Fibroblast of pulmonary artery (primary cell): ENCODE measurements around the gene TNFRSF21.

Source experiments
- DNase-seq: peaks from one replicate; pipeline ENCODE4 v3.0.0-alpha.2; 2010; ENCODE audit warnings: low read depth
- H3K4me3 ChIP-seq: replicated peaks from 2 replicates; pipeline ENCODE4 v1.5.1; 2011; ENCODE audit warnings: low read depth, mild to moderate bottlenecking, control low read depth, low read length, moderate library complexity
- CTCF ChIP-seq: IDR thresholded peaks from 2 replicates; pipeline ENCODE4 v1.5.1; 2011; ENCODE audit warnings: mild to moderate bottlenecking, control low read depth, low read length, inconsistent platforms; ENCODE audit errors: missing control alignments

The TNFRSF21 gene

GRCh38 chr6:47256981-47257730, 52.5 kb downstream of the TNFRSF21 start:
- DNase-seq, result no peak
- no peak for TF ChIP-seq CTCF
- H3K4me3 ChIP-seq, result no peak overlapping the region

DNA sequence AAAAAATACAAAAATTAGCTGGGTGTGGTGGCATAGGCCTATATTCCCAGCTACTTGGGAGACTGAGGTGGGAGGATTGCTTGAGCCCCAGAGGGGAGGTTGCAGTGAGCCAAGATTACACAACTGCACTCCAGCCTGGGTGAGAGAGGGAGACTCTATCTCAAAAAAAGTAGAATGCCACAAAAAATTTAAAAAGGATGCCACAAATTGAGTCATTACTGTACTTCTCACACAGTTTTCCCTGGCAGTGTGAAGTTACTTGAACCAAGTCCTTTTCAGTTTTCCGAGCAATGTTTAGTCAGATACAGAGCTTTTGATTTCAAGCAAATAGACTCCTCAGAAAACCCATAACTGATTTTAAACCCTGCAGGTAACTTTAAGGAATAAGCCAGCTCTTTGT, 53.3 kb downstream of the TNFRSF21 start:
- TF ChIP-seq CTCF, result no peak
- H3K4me3 ChIP-seq, result no peak overlapping the region
- peak; percentile 43 for DNase-seq

GRCh38 chr6:47254906-47255305, 54.8 kb downstream of the TNFRSF21 start:
- no peak for DNase-seq
- no peak for TF ChIP-seq CTCF
- H3K4me3 ChIP-seq, result no peak overlapping the region

GRCh38 chr6:47254051-47254450, 55.7 kb downstream of the TNFRSF21 start:
- H3K4me3 ChIP-seq, result no peak overlapping the region
- no peak for TF ChIP-seq CTCF
- no peak for DNase-seq

DNA sequence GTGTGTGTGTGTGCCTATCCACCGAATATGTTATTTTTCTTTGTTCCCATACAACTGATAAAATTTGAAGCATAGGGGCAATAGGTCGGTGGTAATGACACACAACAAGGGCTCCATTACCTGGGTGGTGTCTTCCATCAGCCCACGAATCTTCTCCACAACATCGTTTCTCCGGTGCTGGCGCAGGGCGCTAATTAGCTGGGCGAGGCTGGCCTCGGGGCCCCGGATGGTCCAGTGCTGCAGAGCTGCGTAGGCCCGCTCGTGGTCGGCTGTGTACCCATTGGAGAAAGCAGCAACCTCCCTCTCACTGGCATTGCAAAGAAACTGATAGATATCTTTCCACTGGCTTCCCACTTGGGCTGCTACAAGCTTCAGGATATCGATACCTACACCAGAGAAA, 56.6 kb downstream of the TNFRSF21 start:
- no peak for DNase-seq
- no peak for TF ChIP-seq CTCF
- no peak overlapping the region for H3K4me3 ChIP-seq

DNA sequence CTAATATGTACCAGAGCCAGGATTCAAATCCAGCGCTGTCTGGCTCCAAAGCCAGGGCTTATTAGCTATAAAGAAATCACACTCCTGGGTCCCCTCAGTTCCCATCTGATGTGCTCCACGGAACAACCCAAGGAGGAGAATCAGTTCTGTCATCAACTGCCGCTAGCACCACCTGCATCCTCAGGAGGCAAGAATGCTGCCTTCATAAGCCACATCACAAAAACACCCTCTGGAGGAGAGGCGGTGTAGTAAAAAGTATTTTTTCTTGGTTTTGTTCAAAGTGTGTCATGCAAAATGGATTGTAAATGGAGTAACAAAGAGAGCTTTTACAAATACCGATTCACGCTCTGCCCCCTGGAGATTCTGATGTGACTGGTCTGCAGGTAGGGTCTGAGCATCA, 57.1 kb downstream of the TNFRSF21 start:
- no peak for TF ChIP-seq CTCF
- H3K4me3 ChIP-seq, result no peak overlapping the region
- no peak for DNase-seq

DNA sequence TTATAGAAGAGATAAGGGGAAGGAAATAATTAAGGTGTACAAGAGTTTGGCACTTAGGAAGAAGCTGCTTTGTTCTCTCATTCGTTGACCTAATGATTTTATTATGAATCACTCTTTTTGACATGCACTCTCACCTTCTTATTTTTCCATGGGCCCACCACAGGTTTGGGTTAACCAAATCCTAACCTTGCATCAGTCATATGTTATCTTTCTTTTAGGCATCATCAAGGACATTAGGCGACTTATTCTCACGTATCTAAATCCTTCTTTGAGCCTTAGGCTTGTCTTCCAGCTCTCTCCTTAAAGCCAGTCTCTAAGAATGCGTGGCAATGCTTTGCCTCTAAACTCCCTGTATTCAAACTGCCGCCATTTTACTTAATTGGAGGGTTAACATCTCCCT, 58.3 kb downstream of the TNFRSF21 start:
- no peak for DNase-seq
- no peak for TF ChIP-seq CTCF

More for the DNA sequence above, 58.3 kb downstream of the TNFRSF21 start:
- H3K4me3 ChIP-seq, result no peak overlapping the region
